CD4-positive, alpha-beta T cell treated with Interleukin-1 beta for 1 hour (primary cell): ENCODE data around the gene HYDIN.

Experiments
- DNase-seq, 2 donors: peaks; one replicate each; pipeline ENCODE4 v3.0.0-alpha.2; 2020 to 2022

Gene HYDIN

DNA sequence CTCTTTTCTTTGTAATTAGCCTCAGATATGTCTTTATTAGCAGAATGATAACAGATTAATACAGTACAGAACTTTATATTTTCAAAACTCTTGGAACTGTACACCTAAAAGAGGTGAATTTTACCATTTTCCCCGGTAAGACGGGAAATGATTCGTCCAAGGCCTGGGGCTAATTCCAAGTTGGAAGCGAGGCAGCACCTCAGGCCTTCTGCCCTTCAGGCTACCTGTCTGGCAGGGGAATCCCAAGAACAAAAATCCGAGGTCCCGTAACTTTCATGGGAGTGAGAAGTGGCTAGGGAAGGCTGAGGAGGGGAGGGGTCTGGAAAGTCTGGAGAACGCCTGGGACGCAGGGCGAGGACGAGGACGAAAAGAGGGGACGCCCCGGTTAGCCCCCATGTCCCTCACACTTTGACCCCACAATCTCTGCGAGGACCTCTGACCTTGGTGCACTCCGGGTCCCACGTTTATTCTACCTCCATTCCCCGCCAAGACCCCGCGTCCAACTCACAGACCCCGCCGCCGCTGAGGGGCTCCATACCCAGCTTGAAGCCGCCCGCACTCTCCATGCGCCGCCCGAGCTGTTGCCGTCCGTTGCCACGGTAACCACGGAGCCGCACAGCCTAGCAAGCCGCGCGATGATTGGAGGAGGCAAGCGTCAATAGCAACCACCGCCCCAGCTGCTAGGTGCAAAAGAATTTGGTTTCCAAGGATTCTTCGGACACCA is at the start of gene HYDIN:
Gene HYDIN, minus strand, starts transcription at position 601 of the 724 bp plus-strand sequence. CDS start 43,827 bp downstream, outside the sequence.
- DNase-seq: peak in 1 of 2 donors; percentile 26

DNA sequence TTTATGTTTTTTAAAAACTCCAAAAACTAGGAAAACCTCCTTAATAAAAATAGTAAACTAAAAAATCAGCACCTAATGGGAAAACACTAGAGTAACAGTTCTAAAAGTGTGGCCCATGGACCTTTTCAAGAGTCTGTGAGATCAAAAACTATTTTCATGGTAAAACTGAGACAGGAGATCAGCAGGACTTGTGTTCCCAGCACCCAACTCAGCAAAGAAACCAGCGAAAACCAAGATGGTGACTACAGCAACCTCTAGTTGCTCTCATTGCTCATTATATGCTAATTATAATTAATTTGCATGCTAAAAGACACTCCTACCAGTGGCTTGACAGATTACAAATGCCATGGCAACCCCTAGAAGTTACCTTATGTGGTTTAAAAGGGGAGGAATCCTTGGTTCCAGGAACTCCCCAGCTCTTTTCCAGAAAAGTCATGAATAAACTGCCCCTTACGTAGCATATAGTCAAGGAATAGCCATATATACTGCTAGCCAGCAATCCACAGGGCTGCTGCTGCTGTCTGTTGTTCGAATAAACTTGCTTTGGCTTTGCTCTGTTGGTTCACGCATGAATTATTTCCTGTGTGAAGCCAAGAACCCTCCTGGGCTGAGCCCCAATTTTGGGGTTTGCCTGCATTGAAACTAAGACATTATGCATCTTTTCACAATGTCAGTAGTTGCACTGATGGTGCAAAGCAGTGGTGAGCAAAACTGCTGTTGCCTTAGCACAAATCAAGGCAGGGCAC is 46.2 kb upstream of the HYDIN start:
- DNase-seq: no peak

DNA sequence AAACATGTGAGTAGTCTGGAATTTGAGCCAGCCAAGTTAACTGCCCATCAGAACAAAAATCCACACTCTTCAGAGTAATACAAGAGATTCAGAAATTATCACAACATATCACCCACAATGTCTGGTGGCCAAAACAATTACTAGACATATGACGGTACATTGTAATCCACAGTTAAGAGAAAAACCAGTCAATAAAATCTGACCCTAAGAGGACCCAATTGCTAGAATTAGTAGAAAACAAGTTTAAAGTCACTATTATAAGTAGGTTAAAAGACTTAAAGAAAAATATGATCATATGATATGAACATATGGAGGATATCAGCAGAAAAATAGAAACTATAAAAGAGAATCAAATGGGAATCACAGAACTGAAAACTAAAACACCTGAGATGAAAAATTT is 42.9 kb upstream of the HYDIN start:
- no peak for DNase-seq

DNA sequence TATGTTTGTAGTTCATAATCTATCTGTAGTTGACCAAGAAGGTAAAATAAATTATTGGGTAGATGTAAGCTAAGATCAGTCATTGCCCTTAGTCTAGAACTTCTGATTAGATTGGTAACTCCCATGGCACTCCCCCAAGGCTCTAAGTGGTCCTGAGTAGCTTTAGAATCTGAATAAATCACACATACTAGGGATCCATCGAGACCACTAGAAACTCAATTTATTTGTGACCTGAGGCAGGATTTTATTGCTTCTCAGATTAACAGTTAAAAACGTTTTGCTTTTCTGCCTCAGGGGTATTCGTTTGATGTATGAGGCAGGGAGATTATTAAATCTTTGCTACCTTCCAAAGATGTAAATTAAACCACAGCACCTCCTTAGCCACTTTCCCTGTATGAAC is 33.8 kb upstream of the HYDIN start:
- DNase-seq: no peak

DNA sequence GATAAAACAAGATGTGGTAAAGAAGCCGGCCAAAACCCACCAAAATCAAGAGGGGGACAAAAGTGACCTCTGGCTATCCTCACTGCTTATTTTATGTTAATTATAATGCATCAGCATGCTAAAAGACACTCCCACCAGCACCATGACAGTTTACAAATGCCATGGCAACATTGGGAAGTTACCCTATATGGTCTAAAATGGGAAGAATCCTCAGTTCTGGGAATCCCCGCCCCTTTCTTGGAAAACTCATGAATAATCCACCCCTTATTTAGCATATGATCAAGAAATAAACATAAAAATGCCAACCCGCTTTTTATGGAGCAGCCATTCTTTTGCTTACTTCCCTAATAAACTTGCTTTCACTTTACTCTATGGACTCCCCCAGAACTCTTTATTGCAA is 33.1 kb upstream of the HYDIN start:
- DNase-seq: no peak

DNA sequence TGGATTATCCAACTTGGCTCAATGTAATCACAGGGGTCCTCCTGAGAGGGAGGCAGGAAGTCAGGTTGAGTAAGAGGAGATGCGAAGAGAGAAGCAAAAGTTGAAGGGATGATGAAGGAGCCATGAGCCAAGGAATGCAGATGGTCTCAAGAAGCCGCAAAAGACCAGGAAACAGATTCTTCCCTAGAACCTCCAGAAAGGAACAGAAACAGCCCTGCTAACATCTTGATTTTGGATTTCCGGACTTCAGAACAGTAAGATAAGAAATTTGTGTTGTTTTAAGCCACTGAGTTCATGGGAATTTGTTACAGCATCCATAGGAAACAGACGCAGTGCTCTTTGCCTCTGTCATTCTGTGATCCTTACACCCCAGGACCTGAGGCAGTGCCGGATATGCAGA is 31.9 kb upstream of the HYDIN start:
- no peak for DNase-seq

DNA sequence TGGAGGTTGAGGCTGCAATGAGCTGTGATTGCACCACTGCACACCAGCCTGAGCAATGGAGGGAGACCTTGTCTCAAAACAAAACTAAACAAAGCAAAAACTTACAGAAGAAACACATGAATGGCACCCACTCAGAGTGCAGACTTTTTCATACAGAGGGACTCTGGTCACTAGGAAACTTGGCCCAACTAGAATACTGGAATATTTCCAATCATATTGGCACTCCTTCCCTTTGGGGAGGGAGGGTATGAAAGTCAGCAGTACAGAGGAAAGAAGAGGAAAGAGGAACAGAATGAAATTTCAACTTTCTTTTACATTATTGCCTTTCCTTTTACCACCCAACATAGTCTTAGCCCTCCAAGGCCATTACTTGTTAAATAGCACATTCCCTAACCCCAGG is 30.5 kb upstream of the HYDIN start:
- no peak for DNase-seq

DNA sequence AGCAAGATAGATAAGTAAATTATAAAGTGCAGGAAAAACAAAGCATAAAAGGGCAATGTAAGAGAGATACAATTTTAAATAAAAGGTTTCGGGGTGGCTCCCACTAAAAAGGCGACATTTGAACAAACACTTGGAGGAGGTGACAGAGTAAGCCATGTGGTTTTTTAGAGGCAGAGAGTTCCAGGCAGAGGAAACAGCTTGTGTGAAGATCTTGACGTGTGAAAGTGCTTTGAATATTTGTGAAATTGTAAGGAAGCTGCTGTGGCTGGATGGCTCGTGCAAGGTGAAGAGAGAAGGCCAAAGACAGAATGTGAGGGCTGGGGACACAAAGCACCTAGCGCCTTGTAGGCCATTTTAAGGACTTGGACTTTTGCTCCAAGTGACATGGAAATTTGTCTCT is 28.6 kb upstream of the HYDIN start:
- DNase-seq: no peak

DNA sequence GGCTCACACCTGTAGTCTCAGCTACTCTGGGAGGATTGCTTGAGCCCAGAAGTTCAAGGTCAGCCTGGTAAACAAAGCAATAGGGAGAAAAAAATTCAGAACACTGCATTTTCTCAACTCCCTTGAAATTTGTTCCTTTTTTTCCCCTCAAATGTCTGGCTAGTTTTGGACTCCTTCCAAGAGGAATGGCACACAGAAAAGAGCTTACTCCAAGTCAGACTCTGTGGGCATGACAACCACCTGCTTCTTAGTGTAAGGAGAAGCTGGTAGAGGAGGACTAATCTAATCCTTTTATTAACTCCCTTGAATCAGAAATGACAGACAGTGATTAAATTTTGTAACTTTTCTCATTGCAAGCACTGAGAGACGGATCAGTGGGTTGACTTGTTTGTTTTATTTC is 27.9 kb upstream of the HYDIN start:
- DNase-seq: no peak

DNA sequence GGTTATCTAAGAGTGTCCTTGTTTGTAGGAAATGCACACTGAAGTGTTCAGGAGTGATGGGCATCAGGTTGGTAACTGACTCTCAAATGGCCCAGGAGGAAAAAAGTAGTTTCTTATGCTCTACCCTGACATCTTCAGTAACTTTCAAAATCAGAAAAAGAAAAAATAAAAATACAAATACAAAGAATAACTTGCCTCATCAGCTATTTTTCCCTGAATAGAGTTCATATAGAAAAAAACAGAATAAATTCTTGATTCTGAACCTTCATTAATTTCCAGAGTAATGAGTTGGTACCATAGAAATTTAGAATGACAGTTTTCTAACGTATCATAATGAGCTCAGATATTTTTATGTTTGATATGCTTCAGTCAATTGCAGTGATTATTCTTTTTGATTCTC is 27.2 kb upstream of the HYDIN start:
- no peak for DNase-seq

DNA sequence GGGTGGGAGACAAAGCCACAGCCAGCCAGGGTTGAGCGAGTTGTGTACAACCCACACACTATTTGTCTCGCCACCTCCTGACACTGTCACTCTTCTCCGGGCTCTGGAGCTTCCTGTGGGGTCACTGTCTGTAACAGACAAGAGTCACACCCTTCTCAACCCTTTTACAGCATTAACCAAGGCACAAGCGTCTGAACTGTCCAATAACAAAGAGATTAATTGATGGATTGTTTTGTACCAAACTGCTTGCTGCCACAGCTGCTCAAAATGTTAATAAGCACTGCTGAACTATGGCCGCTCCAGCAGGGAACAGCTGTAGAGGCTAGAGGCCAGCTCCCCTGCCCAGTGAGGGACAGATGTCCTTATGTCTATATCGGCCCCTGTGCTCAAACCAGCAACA is 25.2 kb upstream of the HYDIN start:
- peak in 1 of 2 donors; percentile 17 for DNase-seq

DNA sequence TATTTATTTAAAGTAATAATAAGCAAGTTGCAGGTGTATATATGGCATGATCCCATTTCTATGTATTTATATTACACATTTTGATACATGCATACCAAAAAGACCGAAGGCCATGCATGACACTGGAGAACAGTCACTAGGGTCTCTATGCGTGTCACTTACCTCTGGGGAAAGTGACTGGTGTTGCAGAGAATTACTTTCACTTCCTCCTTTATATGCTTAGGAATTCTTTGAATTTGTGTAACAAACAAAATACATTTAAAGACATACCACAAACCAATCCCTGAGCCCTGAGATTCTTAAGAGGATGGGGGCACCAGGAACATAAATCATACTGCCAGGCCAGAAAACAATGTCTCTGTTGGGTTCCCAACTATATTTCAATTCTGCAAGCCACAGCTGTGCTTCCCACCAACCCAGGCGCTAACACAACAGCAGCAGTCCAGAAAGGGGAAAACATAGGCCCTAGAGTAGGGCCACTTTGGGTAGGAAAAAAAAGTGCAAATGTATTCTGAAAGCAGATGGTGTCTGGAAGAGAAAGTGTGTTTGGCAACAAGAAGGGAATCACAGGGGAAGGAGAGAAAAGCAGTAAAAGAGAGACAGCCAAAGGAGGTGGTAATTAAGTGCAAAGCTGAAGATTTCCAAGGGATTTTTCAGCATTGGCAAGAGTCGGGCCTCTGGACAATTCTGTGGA is 24.5 kb upstream of the HYDIN start:
- no peak for DNase-seq

DNA sequence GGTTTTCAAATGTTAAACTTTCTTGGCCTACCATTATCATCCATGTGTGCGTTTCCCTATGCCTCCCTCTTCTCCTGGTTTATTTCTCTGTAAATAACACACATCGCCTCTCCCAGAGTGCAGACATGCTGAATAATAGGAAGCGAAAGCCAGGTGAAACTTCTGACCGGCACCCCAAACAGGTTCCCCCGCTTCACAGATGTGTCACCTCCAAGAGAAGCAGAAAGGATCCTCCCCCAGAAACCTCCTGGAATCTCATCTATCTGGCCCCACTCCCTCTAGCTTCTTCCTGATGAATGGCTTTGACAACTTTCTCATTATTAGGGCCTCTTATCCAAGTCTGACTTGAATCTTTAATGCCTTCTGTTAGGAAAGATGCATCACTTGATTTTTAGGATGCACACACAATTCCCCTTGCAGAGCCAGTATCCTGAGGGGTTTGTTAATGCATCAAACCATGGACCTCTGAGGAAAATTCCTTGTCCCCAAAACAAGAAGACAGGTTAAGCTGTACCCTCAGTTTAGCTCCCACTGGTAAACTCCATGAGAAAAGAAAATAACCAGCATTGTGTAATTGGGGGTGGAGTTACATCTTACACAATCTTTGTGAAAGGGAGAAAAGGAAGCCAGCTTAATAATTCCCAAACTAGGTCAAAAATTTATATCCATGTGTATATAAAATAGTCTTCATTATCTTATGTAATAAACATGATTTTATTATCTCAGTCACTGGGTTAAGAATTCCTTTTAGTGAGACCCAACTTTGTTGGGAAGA is 20.1 kb upstream of the HYDIN start:
- no peak for DNase-seq

DNA sequence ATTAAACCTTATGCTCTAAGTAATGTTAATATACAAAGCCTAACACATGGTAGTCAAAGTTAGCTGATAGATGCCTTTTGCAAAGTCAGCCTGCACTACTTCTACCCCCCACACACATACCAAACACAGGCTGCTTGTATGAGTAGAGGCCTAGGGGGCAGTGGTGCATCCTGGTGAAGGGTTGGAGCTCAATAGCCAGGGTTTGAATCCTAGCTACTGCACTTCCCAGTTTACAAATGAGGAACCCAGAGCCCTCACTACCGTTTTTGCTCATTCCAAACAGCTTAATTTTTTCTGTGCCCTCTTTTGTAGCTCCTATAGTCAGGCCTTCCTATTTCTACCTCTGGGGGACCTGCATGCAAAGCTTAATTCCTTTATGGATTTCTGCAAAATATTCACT is 18.9 kb upstream of the HYDIN start:
- DNase-seq: no peak

DNA sequence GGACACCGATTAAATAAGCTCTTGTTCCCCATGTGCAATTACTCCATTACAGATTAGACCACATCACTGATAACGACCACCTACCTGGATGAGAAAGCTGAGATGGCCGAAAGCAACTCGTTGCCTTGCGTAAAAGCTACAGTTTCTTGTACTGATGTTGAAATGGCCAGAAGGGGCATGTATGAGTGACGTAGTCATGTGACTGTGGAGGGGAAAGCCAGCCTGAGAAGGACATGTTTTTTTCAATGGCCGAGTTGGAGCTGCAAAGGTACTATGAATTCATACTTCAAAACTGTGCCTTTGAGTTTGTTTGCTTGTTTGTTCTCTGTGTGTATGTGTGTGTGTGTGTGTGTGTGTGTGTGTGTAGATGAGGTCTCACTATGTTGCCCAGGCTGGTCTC is 17.0 kb upstream of the HYDIN start:
- DNase-seq: no peak

DNA sequence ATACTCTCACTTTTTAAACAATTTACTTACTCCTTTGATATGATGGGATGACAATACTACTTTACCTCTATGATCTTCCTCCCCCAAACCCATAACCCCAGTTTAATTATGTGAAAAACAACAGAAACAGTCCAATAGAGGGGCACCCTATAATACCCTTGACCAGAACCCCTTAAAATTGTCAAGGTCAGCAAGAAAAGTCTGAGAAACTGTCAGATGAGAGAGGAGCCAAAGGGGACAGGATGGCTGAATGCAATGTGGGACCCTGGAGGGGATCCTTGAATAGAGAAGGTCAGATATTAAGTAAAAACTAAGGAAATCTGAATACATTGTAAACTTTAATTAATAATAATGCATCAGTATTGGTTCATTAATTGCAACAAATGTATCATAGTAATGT is 15.8 kb upstream of the HYDIN start:
- DNase-seq: no peak

DNA sequence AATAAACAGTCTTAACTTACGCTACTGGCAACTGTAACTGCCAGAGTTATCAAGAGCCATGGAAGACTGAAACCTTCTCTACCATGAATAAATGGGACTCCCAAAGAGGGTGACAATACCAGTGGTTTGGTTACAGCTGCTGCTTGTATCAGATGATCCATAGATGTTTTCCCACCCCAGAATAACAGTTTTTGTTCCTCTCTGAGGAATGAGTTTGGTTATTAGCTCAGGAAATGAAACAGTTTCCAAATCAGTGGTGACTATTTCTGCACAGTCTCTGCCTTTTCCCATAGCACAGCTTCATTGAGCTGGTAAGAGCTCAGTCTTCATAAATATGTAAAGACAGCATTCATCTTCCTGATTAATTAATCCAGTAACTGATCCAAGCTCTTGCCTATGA is 14.0 kb upstream of the HYDIN start:
- DNase-seq: no peak

DNA sequence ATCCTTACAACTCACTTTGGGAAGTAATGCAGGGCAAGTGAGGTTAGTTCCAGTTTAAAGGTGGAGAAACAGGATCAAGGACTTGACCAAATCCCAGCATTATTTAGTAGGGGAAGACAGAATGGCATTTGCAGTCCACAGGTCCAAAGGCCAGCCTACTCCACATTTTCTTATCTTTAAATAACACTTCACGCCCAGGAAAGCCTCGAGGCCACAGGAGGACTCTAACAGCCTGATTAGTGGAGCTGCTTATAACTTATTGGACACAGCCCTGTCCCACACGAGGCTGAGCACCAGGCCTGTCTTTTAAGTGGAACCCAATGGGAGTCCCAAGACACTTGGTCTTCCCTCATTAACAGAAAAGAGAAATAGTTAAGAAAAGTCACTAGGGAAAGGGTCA is 12.1 kb upstream of the HYDIN start:
- DNase-seq: no peak

DNA sequence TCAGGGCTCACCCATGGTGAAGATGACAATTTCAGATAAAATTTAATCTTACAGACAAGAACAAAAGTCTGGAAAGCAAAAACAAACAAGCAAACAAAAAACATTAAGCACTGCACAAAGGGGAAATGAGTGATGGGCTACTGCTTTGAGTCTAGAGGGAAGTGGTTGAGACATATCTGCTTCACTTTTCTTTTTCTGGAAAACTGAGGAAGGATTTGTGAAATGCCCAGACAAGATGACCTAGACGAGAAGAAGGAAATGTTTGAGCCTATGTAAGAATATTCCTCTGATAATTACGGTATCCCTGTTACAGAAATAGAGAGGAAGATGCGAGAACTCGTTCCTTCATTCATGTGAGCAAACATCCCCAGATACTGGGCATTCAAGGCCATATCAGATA is 11.5 kb upstream of the HYDIN start:
- no peak for DNase-seq

DNA sequence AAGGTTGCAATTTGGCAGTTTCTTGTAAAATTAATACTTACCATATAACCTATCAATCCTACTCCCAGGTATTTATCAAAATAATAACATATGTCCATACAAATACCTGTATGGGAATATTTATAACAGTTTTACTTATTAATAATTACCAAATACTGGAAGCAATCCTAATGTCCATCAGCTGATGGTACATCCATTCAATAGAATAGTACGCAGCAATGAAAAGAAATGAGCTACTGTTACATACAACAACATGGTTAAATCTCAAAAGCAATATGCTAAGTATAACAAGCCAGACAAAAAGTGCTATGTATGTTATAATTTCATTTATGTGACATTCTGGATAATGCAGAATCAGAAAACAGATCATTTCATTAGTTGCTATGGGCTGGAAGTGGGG is 1.2 kb downstream of the HYDIN start:
- no peak for DNase-seq

DNA sequence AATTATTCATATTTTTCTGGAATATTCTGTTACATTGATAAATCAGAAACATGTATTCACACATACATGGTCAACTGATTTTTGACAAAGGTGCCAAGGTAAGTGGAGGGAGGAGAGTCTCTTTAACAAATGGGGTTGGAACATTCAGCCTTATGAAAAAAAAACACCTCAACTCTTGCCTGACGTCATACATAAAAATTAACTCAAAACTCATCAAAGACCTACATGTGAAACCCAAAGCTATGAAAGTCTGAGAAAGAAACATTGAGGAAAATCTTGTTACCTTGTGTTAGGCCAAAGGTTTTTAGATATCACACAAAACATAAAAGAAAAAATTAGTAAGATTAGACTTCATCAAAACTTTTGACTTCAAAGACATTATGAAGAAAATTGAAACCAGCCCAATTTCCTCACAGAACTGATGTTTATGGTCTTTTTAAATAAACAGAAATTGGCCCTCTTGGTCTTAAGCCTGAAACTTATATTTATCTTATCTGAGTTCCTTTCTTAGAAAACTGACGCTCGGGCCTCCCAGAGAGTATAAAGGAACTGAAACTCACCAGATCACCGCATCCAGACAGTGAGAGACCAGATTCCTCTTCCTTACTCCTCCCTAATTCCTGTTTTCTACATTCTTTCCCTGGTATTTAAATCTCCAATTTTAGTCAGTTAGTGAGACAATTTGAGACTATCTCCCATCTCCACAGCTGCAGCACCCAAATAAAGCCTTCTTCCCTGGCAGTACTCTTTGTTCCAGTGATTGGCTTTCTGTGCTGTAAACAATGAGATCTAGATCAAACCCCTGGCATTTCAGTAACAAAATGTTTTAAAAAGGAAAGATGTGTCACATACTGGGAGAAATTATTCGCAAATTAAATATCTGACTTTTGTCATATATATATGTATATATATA is 4.0 kb downstream of the HYDIN start:
- no peak for DNase-seq

DNA sequence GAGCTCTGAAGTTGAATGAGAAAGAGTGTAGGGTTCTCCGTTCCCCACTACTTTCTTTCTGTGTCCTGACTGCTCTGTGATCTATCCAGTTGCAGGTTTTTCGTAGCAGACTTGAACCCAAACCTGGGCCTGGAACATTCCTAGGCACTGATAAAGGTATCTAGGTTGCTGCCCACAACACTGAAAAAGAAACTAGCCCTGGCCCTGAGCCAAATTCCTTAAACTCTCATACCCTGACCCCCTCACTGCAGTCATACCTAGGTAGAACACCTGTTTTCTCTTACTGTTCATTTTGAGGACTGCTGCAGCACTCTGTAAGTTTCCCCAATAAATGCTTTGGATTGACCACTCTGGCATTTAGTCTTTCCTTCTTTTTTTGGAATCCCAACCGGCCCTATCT is 5.4 kb downstream of the HYDIN start:
- DNase-seq: no peak
